Nephron (organoid): ENCODE results near the gene PFKFB4.

Source experiments
- H3K27ac Mint-ChIP-seq, 3 experiments: 2 replicates each; pipeline ENCODE4 v1.8.0; 2020; ENCODE audit warnings: mixed read lengths in 3 of 3, mild to moderate bottlenecking in 2 of 3, moderate library complexity in 1 of 3
- H3K27me3 Mint-ChIP-seq: 2 replicates; pipeline ENCODE4 v1.8.0; 2021; ENCODE audit warnings: low read depth, mild to moderate bottlenecking, moderate library complexity, mixed read lengths
- H3K36me3 Mint-ChIP-seq: 2 replicates; pipeline ENCODE4 v1.8.0; 2020; ENCODE audit warnings: low read depth, mixed read lengths
- H3K4me1 Mint-ChIP-seq: 2 replicates; pipeline ENCODE4 v1.8.0; 2020; ENCODE audit warnings: mixed read lengths
- H3K4me3 Mint-ChIP-seq, 3 experiments: 2 replicates each; pipeline ENCODE4 v1.8.0; 2020; ENCODE audit warnings: mild to moderate bottlenecking in 3 of 3, mixed read lengths in 3 of 3, moderate library complexity in 2 of 3
- H3K9me3 Mint-ChIP-seq: 2 replicates; pipeline ENCODE4 v1.8.0; 2020; ENCODE audit warnings: mixed read lengths
- TF ChIP-seq, protein P1 (sequence below), 3 experiments: fragments of 200-600 bp; sonication (generic); IDR thresholded peaks; one replicate each; pipeline ENCODE4 v1.5.0; 2021; ENCODE audit warnings: antibody characterized with exemption in 3 of 3; ENCODE audit not compliant: unreplicated experiment in 3 of 3

PFKFB4 gene

DNA sequence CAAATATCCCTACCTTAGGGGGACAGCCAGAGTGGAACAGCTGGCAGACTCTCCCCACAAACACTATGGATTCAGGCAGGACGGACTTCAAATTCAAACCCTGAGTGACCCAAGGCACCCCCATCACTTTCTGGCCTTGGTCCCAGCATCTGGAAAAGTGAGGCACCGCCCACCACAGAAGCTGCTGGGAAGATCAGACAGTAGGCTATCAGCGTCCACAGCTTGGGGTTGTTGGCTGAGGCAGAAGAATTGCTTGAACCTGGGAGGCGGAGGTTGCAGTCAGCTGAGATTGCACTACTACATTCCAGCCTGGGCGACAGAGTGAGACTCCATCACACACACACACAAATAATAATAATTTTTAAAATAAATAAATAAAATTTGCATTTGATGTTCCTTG is 8.5 kb downstream of the PFKFB4 start:
- H3K27ac Mint-ChIP-seq, result peak overlapping the region in 1 of 3 experiments; percentile 15

DNA sequence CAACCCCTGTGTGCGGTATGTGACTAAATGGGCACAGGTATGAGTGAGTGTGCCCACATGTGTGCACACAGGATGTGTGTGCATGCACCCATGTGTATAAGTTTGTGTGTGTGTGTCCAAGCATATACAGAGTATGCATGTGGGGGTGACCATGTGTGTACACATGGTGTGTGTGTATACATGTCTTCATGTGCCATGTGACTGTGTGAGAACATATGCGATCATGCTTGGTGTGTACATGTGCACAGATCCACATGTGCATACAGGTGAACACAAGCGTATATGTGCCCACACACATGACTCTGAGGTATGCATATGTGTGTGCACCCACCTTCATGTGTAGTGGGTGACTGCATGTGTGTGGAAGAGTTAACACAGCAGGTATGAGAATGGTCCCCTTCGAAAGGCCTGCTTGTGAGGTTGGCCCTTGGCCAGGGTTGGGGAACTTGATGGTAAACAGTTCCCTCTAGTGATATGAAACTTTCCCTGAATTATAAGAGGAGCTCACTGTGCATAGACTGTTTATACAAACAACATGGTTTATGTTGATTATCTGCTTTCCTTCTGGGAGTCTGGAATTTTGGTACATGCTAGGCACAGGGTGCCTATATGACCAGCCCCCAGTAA is 10.3 kb downstream of the PFKFB4 start:
- Mint-ChIP-seq H3K4me3 (no peak overlapping the region), H3K36me3 (peaks cover 38% of the 10 kb centered on the region), H3K27ac (no peak overlapping the region), H3K27me3 (no peaks in the 10 kb centered on the region), H3K4me1 (peaks cover 14% of the 10 kb centered on the region), H3K9me3 (no peaks in the 10 kb centered on the region)
- TF ChIP-seq, protein P1, sequence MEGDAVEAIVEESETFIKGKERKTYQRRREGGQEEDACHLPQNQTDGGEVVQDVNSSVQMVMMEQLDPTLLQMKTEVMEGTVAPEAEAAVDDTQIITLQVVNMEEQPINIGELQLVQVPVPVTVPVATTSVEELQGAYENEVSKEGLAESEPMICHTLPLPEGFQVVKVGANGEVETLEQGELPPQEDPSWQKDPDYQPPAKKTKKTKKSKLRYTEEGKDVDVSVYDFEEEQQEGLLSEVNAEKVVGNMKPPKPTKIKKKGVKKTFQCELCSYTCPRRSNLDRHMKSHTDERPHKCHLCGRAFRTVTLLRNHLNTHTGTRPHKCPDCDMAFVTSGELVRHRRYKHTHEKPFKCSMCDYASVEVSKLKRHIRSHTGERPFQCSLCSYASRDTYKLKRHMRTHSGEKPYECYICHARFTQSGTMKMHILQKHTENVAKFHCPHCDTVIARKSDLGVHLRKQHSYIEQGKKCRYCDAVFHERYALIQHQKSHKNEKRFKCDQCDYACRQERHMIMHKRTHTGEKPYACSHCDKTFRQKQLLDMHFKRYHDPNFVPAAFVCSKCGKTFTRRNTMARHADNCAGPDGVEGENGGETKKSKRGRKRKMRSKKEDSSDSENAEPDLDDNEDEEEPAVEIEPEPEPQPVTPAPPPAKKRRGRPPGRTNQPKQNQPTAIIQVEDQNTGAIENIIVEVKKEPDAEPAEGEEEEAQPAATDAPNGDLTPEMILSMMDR (IDR thresholded peaks at IDR 0.05; ENCODE audit: unreplicated experiment in 3 of 3), result no peak

More for the DNA sequence above, 8.5 kb downstream of the PFKFB4 start:
- Mint-ChIP-seq H3K36me3 (peaks cover 22% of the 10 kb centered on the region), H3K4me3 (no peak overlapping the region), H3K27me3 (no peaks in the 10 kb centered on the region), H3K4me1 (peaks cover 15% of the 10 kb centered on the region), H3K9me3 (no peaks in the 10 kb centered on the region)
- TF ChIP-seq, protein P1 (IDR thresholded peaks at IDR 0.05; ENCODE audit: unreplicated experiment in 3 of 3), result no peak

DNA sequence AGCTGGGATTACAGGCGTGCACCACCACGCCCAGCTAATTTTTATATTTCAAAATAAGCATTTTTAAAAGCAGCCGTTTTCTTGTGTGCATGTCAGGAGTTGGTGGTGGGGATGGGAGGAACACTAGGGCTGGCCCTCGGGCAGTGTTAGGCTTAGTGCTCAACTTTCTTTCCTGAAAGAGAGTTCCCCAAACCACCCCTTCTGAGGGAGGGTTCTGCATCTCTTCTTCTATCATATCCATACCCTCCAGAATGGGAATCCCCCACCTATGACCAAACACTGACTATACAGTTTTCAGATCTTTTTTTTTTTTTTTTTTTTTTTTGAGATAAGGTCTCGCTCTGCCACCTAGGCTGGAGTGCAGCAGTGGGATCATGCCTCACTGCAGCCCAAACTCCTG is 12.5 kb downstream of the PFKFB4 start:
- Mint-ChIP-seq H3K27ac (no peak overlapping the region), H3K4me3 (no peak overlapping the region), H3K9me3 (no peaks in the 10 kb centered on the region), H3K36me3 (peaks cover 45% of the 10 kb centered on the region), H3K27me3 (no peaks in the 10 kb centered on the region), H3K4me1 (peaks cover 14% of the 10 kb centered on the region)
- TF ChIP-seq, protein P1 (IDR thresholded peaks at IDR 0.05; ENCODE audit: unreplicated experiment in 3 of 3), result no peak

DNA sequence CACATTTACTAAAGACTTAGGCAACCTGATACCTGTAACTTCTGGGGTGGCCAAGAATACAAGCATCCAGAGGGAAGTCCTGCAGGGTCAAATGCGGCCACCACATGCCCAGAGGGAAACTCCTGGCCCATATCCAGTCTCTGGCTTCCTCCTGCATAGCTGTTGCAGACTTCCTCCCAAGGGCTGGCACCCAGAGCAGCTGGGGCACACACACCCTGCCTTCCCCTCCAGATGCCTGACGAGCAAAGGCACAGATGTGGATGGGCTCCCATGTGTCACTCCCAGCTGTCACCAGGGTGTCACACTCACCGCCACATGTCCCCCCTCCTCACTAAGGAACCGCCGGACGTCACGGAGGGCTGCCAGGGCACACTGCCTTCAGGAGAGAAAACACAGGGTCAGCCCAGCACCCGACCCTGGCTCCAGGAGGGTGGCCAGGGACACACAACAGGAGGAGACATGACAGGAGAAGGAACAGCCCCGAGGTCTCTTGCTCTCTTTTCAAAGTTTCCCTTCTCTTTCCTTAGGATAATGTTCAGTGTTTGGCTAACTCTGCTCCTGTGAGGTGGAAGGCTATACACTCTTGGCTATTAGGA is 13.2 kb downstream of the PFKFB4 start:
- H3K27ac Mint-ChIP-seq, result peak overlapping the region in 1 of 3 experiments; percentile 65
- peaks cover 42% of the 10 kb centered on the region for H3K36me3 Mint-ChIP-seq
- H3K4me1 Mint-ChIP-seq, result peaks cover 14% of the 10 kb centered on the region
- TF ChIP-seq, protein P1 (IDR thresholded peaks at IDR 0.05; ENCODE audit: unreplicated experiment in 3 of 3), result no peak
- H3K9me3 Mint-ChIP-seq, result no peaks in the 10 kb centered on the region
- H3K4me3 Mint-ChIP-seq, result no peak overlapping the region
- no peaks in the 10 kb centered on the region for H3K27me3 Mint-ChIP-seq

DNA sequence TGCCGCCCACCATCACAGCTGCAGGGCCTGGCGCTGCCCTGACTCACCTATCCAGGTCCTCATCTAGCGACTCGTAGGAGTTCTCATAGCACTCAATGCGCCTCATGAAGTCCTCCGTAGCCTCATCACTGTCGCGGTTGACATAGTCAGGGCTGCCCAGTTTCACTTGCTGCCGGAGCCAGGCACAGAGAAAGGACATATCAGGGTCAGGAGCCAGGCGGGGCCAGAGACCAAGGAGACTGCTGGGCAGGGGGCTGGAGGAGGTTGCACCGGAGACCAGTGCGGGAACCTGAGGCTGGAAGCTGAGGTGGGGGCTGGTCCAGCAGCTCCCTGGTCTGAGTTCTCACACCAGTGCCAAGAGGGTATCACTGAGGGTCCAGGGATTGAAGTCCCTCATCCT is 18.2 kb downstream of the PFKFB4 start:
- H3K4me1 Mint-ChIP-seq, result peaks cover 7% of the 10 kb centered on the region
- no peak overlapping the region for H3K27ac Mint-ChIP-seq
- TF ChIP-seq, protein P1 (IDR thresholded peaks at IDR 0.05; ENCODE audit: unreplicated experiment in 3 of 3), result no peak
- peaks cover 63% of the 10 kb centered on the region for H3K36me3 Mint-ChIP-seq
- no peaks in the 10 kb centered on the region for H3K9me3 Mint-ChIP-seq
- no peak overlapping the region for H3K4me3 Mint-ChIP-seq
- no peaks in the 10 kb centered on the region for H3K27me3 Mint-ChIP-seq

DNA sequence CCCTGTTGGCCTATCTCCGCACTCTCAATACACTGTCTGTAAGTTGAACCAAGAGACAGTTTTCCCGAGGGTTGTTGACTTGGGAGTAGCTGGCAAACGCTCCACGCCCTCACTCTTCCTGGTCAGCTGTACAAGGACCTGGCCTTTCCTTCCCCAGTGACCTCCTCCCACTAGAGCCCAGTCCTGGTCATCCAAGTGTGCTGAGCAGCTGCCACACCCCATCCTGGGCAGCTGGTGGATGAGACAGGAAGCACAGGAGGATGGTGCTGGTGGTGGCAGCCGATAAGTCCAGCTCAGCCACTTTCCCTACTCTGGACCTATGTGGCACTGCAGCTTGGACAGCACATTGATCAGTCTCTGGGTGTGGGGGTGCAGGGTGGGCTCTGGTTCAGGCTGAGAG is 19.8 kb downstream of the PFKFB4 start:
- no peak overlapping the region for H3K27ac Mint-ChIP-seq
- no peaks in the 10 kb centered on the region for H3K27me3 Mint-ChIP-seq
- no peaks in the 10 kb centered on the region for H3K9me3 Mint-ChIP-seq
- no peaks in the 10 kb centered on the region for H3K4me1 Mint-ChIP-seq
- H3K4me3 Mint-ChIP-seq, result no peak overlapping the region
- peaks cover 53% of the 10 kb centered on the region for H3K36me3 Mint-ChIP-seq
- TF ChIP-seq, protein P1 (IDR thresholded peaks at IDR 0.05; ENCODE audit: unreplicated experiment in 3 of 3), result no peak
